ENCODE results near the gene C9orf50. TPM values are rescaled to one million over a fixed set of nuclear protein-coding genes. Genes with fewer than 3 reads are reported as not detected.

The C9orf50 gene
- total RNA-seq, 4 donors from 2014 or later = 0.34 TPM; not detected in 3

DNA sequence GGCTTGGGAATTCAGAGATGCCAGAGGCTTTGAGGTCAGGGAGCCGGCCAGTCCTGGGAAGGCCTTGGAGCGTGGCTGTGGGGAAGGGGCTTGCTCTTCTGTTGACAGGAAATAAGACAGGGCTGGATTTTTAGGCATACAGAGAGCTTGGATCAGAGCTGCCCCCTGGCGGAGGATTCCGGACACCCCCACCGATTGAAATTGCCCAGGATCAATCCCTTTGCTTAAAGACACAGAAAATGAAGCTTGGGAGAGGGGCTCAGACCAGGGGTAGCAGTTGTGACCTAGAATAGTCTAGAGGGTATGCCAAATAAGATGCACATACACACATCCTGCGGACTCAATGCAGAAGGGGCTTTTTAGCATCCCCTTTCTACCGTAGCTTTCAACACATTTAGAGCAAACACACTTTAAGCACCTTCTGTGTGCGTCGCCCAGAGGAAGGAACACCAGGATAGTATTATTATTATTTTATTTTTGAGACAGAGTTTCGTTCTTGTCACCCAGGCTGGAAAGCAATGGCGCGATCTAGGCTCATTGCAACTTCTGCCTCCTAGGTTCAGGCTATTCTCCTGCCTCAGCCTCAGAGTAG, 3.4 kb upstream of the C9orf50 start:
- Histone ChIP-seq H3K27ac (replicated peaks in 1 of 4) (peak overlapping the region in 2 of 4 donors; percentile 15 to 90), H3K36me3 (no peaks in the 10 kb centered on the region), H3K4me3 (no peak overlapping the region), H3K9me3 (no peaks in the 10 kb centered on the region), H3K4me1 (peaks cover 28 to 64% (median 62%) of the 10 kb centered on the region in 4 donors), H3K27me3 (peaks cover 0 to 6% (median 2%) of the 10 kb centered on the region in 4 donors)
- no peak for DNase-seq (ENCODE audit: extremely low spot score)
- no peak for TF ChIP-seq POLR2A (IDR thresholded peaks at IDR 0.05; ENCODE audit: low read depth)
- TF ChIP-seq, protein P1, sequence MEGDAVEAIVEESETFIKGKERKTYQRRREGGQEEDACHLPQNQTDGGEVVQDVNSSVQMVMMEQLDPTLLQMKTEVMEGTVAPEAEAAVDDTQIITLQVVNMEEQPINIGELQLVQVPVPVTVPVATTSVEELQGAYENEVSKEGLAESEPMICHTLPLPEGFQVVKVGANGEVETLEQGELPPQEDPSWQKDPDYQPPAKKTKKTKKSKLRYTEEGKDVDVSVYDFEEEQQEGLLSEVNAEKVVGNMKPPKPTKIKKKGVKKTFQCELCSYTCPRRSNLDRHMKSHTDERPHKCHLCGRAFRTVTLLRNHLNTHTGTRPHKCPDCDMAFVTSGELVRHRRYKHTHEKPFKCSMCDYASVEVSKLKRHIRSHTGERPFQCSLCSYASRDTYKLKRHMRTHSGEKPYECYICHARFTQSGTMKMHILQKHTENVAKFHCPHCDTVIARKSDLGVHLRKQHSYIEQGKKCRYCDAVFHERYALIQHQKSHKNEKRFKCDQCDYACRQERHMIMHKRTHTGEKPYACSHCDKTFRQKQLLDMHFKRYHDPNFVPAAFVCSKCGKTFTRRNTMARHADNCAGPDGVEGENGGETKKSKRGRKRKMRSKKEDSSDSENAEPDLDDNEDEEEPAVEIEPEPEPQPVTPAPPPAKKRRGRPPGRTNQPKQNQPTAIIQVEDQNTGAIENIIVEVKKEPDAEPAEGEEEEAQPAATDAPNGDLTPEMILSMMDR (IDR thresholded peaks at IDR 0.05) = peak; percentile 72 to 83 (median 74)
- intact Hi-C loops (cut with DNase I) = no loop called here
- WGBS = 43% methylated on average over 11 of the region's 12 CpGs

DNA sequence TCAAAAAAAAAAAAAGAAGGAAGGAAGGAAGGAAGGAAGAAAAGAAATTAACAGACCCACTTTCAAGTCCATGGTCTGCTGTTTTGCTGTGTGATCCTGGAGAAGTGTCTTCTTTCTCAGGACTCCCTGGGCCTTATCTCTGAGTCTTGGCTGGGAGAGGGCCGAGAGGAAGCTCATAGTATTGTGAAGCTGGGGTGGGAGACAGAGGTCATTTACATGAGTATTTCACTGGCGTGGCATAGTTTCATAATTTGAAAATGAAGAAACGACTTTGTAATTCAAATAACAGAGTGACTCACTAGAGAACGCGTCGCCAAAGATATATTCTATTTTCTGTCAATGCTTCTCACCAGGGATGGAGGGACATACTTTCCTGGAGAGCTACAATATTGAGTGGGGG, 2.4 kb upstream of the C9orf50 start:
- intact Hi-C loops (cut with DNase I) = no loop called here
- no peaks in the 10 kb centered on the region for H3K9me3 ChIP-seq
- no peak overlapping the region for H3K4me3 ChIP-seq
- TF ChIP-seq POLR2AphosphoS5 (IDR thresholded peaks at IDR 0.05) = no peak
- TF ChIP-seq POLR2A (IDR thresholded peaks at IDR 0.05; ENCODE audit: low read depth) = no peak
- TF ChIP-seq, protein P1 (IDR thresholded peaks at IDR 0.05) = no peak
- TF ChIP-seq EP300 (IDR thresholded peaks at IDR 0.05) = no peak
- no peaks in the 10 kb centered on the region for H3K36me3 ChIP-seq
- H3K27ac ChIP-seq (replicated peaks in 1 of 4) = no peak overlapping the region
- H3K27me3 ChIP-seq = peaks cover 0 to 6% (median 2%) of the 10 kb centered on the region in 4 donors
- 75% methylated on average over 6 of the region's 6 CpGs for WGBS
- no peak for DNase-seq (ENCODE audit: extremely low spot score)
- peaks cover 25 to 55% (median 52%) of the 10 kb centered on the region in 4 donors for H3K4me1 ChIP-seq

DNA sequence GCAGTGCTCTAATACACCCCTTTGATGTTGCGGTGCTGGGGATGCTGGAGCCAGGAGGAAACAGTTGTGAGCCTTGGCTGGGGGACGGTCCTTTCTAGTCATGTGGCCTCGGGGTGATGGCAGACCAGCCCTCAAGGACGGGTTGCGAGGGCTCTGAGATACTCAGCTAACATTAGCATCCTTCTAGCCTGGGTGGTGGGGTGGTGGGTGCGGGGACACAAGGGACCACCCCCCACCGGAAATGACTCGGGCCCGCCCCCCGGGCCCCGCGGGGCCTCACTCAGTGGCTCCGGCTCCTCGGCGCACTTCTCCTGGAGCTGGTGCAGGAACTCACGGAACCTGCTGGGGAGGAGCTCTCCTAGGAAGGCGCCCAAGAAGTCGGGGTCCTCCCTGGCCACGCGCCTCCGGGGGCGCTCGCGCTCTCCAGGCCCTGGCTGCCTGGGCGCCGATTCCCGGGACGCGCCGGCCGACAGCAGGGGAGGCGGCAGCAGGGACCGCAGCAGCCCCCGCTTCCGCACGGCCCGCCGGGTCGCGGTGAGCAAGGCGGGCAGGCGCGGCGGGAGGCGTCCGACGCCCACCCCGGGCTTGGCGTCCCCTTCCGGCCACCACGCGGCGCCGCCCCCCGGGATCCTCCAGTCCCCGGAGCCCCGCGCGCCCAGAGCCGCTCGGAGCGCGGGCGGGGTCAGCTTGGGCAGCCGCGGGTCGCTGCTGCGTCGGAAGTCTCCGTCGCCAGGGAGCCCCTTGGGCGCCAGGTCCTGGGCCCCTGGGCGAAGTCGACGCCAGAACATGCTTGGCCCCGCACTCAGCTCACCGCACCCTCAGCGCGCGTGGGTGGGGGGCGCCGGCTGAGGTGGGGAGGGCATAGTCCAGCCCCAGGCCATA, 873 bp downstream of the C9orf50 start:
- intact Hi-C loops (cut with DNase I) = no loop called here
- peaks cover 0 to 6% (median 2%) of the 10 kb centered on the region in 4 donors for H3K27me3 ChIP-seq
- H3K36me3 ChIP-seq = no peaks in the 10 kb centered on the region
- no peaks in the 10 kb centered on the region for H3K9me3 ChIP-seq
- no peak for DNase-seq (ENCODE audit: extremely low spot score)
- TF ChIP-seq EP300 (IDR thresholded peaks at IDR 0.05) (no peak), POLR2AphosphoS5 (IDR thresholded peaks at IDR 0.05) (no peak), POLR2A (IDR thresholded peaks at IDR 0.05; ENCODE audit: low read depth) (no peak)
- TF ChIP-seq, protein P1 (IDR thresholded peaks at IDR 0.05) = peak in 1 of 3 experiments; percentile 20
- 7% methylated on average over 6 of the region's 82 CpGs for WGBS
- H3K27ac ChIP-seq (replicated peaks in 1 of 4) = peak overlapping the region; percentile 46 to 63 (median 53)
- peaks cover 7 to 27% (median 24%) of the 10 kb centered on the region in 4 donors for H3K4me1 ChIP-seq
- peak overlapping the region; percentile 62 to 76 (median 64) for H3K4me3 ChIP-seq

DNA sequence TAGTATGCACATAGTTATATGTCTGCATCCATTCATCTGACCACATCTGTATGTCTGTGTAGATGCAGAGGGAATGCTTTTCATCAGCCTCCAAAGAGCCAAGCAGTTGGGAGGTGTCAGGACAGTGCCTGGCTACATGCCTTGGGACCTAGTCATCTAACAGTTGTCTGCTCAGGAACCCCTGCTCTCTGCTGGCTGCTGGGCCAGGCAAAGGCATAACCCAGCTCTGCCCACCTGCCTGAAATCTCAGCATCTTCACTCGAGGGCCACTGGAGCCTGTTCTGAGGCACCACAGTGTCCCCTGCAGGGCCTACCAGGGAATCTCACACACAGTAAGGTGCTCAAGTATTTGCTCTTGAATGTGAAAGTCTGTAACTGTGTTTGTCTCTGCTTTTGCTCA, 3.7 kb downstream of the C9orf50 start:
- Histone ChIP-seq H3K4me3 (no peak overlapping the region), H3K36me3 (no peaks in the 10 kb centered on the region), H3K27me3 (peaks cover 0 to 6% (median 2%) of the 10 kb centered on the region in 4 donors), H3K4me1 (peaks cover 6 to 23% (median 18%) of the 10 kb centered on the region in 4 donors), H3K27ac (replicated peaks in 1 of 4) (no peak overlapping the region), H3K9me3 (no peaks in the 10 kb centered on the region)
- WGBS = 10% methylated on average over 1 of the region's 1 CpG
- DNase-seq (ENCODE audit: extremely low spot score) = no peak
- TF ChIP-seq, protein P1 (IDR thresholded peaks at IDR 0.05) = peak in 1 of 3 experiments; percentile 22
- no peak for TF ChIP-seq EP300 (IDR thresholded peaks at IDR 0.05)
- intact Hi-C loops (cut with DNase I) = no loop called here
